GM10266 (cell line): ENCODE data around the gene SLC66A1.
"Not testable (repeated sequence)": the region's sequence is repeated elsewhere in the genome, so short reads cannot be mapped to it uniquely, and the experiment has no call there.

ENCODE experiments used
- DNase-seq: peaks from one replicate; pipeline ENCODE4 v3.0.0; 2012; ENCODE audit errors: extremely low spot score
- CTCF ChIP-seq: IDR thresholded peaks from 2 replicates; pipeline ENCODE4 v1.5.1; 2012; ENCODE audit warnings: mild to moderate bottlenecking, low read depth; ENCODE audit not compliant: control insufficient read depth, insufficient read depth; ENCODE audit errors: missing control alignments

Gene SLC66A1

GRCh38 chr1:19294638-19295037, 17.5 kb upstream of the SLC66A1 start:
- DNase-seq, result no peak
- no peak for TF ChIP-seq CTCF

GRCh38 chr1:19300211-19300610, 11.9 kb upstream of the SLC66A1 start:
- no peak for DNase-seq
- TF ChIP-seq CTCF, result no peak

DNA sequence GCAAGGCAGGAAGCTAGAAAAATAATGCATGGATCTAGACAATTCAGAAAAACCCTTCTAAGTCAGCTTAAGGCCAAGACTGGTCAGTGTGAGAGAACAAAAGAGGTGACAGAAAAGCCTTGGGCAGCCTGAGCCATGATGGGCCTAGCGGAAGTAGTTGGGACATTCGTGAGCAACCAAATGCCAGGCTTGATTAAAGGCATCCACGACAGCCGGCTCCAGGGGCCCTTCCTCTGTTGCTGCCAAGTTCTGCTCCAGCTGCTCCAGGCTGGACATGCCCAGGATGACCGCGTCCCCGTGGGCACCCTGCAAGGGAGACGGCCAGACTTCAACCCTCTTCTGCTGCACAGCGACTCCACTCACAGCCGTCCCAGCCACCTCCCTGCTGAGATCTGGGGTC, 8.0 kb upstream of the SLC66A1 start:
- DNase-seq, result not testable (repeated sequence)

DNA sequence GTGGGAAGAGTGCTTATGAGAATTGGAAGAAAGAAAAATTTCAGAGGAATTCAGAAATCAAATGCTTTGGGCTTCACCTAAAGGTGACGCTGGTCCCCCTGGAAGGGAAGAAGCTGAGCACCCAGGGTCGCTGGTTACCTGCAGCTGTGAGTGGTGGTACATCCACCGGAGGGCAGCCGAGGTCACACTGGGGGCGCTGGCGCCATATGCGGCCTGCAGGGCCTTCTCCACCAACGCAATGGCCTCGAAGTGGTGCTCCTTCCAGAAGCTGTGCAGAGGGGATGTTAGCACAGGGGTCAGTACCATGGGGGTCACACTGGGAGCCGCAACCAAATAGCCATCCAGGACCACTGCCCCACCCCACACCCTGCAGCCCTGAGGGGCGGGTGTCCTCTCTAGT, 6.2 kb upstream of the SLC66A1 start:
- DNase-seq, result no peak
- no peak for TF ChIP-seq CTCF

GRCh38 chr1:19306941-19307340, 5.2 kb upstream of the SLC66A1 start:
- no peak for DNase-seq
- no peak for TF ChIP-seq CTCF

GRCh38 chr1:19307794-19308508, 4.2 kb upstream of the SLC66A1 start:
- no peak for DNase-seq
- TF ChIP-seq CTCF, result no peak

DNA sequence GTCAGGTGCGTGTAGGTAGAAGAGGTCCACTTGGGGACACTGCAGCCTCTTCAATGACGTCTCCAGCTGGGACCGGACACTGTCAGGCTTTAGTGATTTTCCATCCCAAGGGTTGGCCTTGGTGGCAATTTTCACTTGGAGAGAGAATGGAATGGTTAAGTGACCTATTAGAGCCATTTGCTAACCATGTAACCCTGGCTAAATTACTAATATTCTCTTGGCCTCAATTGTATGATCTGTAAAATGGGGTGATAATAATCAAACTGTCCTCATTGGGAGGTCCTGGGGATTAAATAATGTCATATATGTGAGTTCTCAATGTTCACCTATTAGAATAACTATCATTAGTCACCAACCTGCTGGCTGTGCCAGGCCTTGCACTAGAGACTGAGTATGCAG, 3.6 kb upstream of the SLC66A1 start:
- no peak for TF ChIP-seq CTCF
- DNase-seq, result no peak

DNA sequence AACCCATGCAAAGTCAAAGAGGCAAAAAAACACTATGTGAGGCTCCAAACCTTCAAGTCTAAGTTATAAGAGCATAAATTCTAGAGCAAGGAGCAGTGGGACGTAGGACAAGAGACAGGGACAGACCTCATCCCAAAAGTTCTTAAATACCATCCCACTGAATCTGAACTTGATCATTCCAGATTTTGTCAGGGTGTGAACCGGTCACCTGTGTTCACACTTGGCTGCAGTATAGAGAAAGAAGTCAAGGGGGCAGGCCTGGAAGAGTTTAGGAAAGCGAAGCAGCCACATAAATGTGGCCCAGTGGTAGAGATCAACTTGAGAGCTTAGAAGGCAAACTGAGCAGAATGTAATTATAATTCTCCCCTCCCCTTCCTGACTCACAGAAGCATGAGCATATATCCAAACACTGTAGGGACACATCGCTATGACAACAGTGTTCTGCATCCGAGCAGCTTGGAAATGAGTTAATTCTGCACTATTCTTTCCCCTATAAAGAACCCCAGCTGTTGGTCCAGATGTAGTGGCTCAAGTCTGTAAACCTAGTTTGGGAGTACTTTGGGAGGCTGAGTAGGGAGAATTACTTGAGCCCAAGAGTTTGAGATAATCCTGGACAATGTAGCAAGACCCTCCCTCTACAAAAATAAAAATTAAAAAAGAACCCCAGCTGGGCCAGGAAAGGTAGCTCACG, 2.9 kb upstream of the SLC66A1 start:
- DNase-seq, result no peak
- TF ChIP-seq CTCF, result no peak
